ENCODE results near the gene CCDC138.
A peak's percentile ranks its signal among the peaks of the same experiment; 100 is the strongest.

The CCDC138 gene

GRCh38 chr2:108833219-108833618 lies 46.6 kb downstream of the CCDC138 start:
- H3K4me3 ChIP-seq (replicated peaks; ENCODE audit: low read depth, low read length): no peak overlapping the region
- DNase-seq (ENCODE audit: extremely low read depth, insufficient read length): no peak
- H3K27me3 ChIP-seq (replicated peaks; ENCODE audit: control insufficient read depth, insufficient read depth, low read length): no peaks in the 10 kb centered on the region
- no peaks in the 10 kb centered on the region for H3K36me3 ChIP-seq (ENCODE audit: control insufficient read depth, insufficient read depth, low read length)
- no peak for TF ChIP-seq CTCF (IDR thresholded peaks at IDR 0.05; ENCODE audit: insufficient read depth, low read length, poor library complexity, severe bottlenecking)

- no peak for DNase-seq (ENCODE audit: extremely low read depth, insufficient read length)
- no peak for TF ChIP-seq CTCF (IDR thresholded peaks at IDR 0.05; ENCODE audit: insufficient read depth, low read length, poor library complexity, severe bottlenecking)
- H3K27me3 ChIP-seq (replicated peaks; ENCODE audit: control insufficient read depth, insufficient read depth, low read length): no peaks in the 10 kb centered on the region
- no peak overlapping the region for H3K4me3 ChIP-seq (replicated peaks; ENCODE audit: low read depth, low read length)
- no peaks in the 10 kb centered on the region for H3K36me3 ChIP-seq (ENCODE audit: control insufficient read depth, insufficient read depth, low read length)
These were observed 48.0 kb downstream of the CCDC138 start for GRCh38 chr2:108834620-108835019.

- no peaks in the 10 kb centered on the region for H3K27me3 ChIP-seq (replicated peaks; ENCODE audit: control insufficient read depth, insufficient read depth, low read length)
These were observed 48.5 kb downstream of the CCDC138 start for GRCh38 chr2:108835040-108835439.

GRCh38 chr2:108837198-108837597 lies 50.6 kb downstream of the CCDC138 start:
- H3K27me3 ChIP-seq (replicated peaks; ENCODE audit: control insufficient read depth, insufficient read depth, low read length): no peaks in the 10 kb centered on the region
- no peak for DNase-seq (ENCODE audit: extremely low read depth, insufficient read length)
- H3K4me3 ChIP-seq (replicated peaks; ENCODE audit: low read depth, low read length): no peak overlapping the region
- TF ChIP-seq CTCF (IDR thresholded peaks at IDR 0.05; ENCODE audit: insufficient read depth, low read length, poor library complexity, severe bottlenecking): no peak
- H3K36me3 ChIP-seq (ENCODE audit: control insufficient read depth, insufficient read depth, low read length): no peaks in the 10 kb centered on the region

More at GRCh38 chr2:108835040-108835439, 48.5 kb downstream of the CCDC138 start:
- no peak for TF ChIP-seq CTCF (IDR thresholded peaks at IDR 0.05; ENCODE audit: insufficient read depth, low read length, poor library complexity, severe bottlenecking)
- peak; percentile 11 for DNase-seq (ENCODE audit: extremely low read depth, insufficient read length)
- Histone ChIP-seq H3K4me3 (replicated peaks; ENCODE audit: low read depth, low read length) (no peak overlapping the region), H3K36me3 (ENCODE audit: control insufficient read depth, insufficient read depth, low read length) (no peaks in the 10 kb centered on the region)

GRCh38 chr2:108841506-108841905 lies 54.9 kb downstream of the CCDC138 start:
- H3K36me3 ChIP-seq (ENCODE audit: control insufficient read depth, insufficient read depth, low read length): no peaks in the 10 kb centered on the region; the same call in 1 of the 2 replicates
- no peak for DNase-seq (ENCODE audit: extremely low read depth, insufficient read length)
- H3K27me3 ChIP-seq (replicated peaks; ENCODE audit: control insufficient read depth, insufficient read depth, low read length): no peaks in the 10 kb centered on the region
- no peak for TF ChIP-seq CTCF (IDR thresholded peaks at IDR 0.05; ENCODE audit: insufficient read depth, low read length, poor library complexity, severe bottlenecking)
- no peak overlapping the region for H3K4me3 ChIP-seq (replicated peaks; ENCODE audit: low read depth, low read length)

- H3K4me3 ChIP-seq (replicated peaks; ENCODE audit: low read depth, low read length): no peak overlapping the region
- peaks cover 2% of the 10 kb centered on the region for H3K36me3 ChIP-seq (ENCODE audit: control insufficient read depth, insufficient read depth, low read length)
- no peaks in the 10 kb centered on the region for H3K27me3 ChIP-seq (replicated peaks; ENCODE audit: control insufficient read depth, insufficient read depth, low read length)
- DNase-seq (ENCODE audit: extremely low read depth, insufficient read length): no peak
- no peak for TF ChIP-seq CTCF (IDR thresholded peaks at IDR 0.05; ENCODE audit: insufficient read depth, low read length, poor library complexity, severe bottlenecking)
These were observed 59.4 kb downstream of the CCDC138 start for GRCh38 chr2:108845923-108846322.

Data from GM06990 (cell line).